CD4-positive, alpha-beta T cell treated with Interleukin-4 for 1 hour (primary cell): ENCODE data around the gene PROKR1.
A peak's percentile ranks its signal among the peaks of the same experiment; 100 is the strongest.
"Not testable (repeated sequence)": the region's sequence is repeated elsewhere in the genome, so short reads cannot be mapped to it uniquely, and the experiment has no call there.

Source experiments
- DNase-seq, 2 donors: peaks; one replicate each; pipeline ENCODE4 v3.0.0-alpha.2; 2020 to 2022

The PROKR1 gene

DNA sequence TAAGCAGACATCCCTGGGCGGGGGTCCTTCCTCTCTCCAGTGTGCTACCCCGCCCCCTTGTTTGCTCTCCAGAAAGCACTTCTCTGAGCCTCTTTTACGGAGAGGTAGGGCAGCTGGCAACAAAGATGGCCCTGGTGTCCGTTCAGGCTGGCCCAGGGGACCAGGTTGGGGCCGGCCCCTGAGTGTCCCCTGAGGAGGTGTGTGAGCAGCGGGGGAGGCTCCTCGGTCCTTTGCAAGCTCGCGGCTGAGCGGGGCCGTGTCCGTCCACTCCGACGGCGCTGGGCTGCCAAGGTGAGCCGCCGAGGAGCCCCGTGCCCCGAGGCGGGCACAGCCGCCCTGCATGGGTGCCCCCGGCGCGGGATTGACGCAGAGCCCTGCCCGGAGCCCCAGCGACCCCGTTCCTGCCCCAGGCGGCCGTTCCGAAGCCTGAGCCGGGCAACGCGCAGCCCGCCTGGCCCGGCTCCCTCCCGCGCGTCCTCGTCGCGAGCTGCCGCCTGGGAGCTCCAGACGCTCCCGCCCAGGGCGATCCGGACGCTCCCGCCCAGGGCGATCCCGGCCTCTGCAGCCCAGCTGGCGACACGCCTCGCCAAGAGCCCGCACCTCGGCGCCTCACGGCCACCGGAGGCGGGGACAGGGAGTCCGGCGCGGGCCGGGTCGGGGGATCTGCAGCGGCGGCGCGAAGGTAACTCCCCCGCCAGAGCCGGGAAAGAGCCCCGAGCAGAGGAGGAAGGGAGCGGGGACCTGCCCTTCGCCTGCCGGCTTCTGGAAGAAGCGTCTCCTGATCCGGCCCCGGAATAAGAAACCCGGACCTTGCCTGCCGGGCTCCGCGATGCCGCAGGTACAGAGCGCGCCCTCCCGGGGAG lies at the start of gene PROKR1:
Gene PROKR1 (plus strand): TSS at position 569 of the 863 bp plus-strand sequence. CDS start 2,243 bp downstream, outside the sequence.
- DNase-seq = no peak

DNA sequence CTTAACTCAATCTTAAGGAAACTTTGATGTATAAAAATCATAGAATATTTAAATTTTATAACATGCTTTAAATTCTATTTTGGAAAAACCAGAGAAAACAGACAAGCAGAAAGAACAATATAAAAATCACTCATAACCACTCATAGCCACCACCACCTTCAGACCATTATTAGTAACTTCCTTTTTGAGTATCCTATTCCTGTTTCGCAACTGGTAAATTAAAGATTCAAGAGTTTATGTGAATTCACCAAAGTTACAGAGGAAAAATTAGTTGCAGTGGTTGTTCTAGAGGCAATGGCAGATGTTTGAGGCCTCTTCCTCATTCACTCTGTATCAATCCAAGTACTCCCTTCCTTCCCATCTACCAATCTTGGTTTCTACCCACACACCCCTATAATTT lies 49.3 kb upstream of the PROKR1 start:
- no peak for DNase-seq

DNA sequence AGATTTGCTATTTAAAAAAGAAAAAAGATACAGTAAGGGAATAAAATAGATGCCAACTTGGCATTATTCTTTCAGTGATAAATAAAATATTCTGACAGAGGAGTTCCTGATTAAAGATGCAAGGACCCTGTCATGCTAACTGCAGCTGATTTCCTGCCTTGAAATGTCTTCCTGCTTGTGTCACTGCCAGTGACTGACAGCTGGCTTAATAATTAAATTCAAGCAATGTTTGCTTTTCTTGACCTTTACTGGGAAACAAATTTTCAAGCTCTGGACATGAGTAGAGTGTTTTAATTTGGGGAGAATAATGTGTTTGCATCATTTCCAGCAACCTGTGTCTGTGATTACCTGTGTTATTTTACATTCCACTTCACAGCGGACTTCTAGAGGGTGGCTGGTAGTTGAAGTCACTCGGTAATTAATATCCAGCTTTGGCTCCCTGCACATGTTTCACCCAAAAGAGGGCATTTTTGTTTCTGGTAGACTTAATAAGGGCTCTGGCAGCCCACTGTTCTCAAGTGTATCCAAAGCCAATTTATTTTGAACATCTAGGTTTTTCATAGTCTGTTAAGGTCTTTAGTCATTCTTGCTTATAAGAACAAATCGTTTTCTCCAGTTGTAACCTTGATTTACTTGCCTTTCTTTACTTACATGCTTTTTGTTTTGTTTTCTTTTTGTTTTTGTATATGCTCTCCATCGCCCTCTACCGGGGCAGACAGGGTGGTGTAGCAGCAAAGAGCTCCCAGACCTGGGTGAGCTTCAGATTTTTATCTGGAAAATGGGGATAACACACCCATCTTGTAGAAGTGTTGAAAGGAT lies 48.5 kb upstream of the PROKR1 start:
- peak; percentile 44 to 63 for DNase-seq

DNA sequence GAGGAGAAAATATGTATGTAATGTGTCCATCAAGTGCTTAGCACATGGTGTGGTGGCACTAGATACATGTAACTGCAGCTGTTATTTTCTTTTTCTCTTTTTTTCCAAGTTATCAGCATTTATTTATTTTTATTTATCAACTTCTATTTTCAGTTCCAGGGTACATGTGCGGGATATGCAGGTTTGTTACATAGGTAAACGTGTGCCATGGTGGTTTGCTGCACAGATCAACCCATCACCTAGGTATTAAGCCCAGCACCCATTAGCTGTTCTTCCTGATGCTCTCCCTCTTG lies 47.9 kb upstream of the PROKR1 start:
- not testable (repeated sequence) for DNase-seq

- DNase-seq = not testable (repeated sequence)
These were observed 42.9 kb upstream of the PROKR1 start for GRCh38 chr2:68600495-68600894.

DNA sequence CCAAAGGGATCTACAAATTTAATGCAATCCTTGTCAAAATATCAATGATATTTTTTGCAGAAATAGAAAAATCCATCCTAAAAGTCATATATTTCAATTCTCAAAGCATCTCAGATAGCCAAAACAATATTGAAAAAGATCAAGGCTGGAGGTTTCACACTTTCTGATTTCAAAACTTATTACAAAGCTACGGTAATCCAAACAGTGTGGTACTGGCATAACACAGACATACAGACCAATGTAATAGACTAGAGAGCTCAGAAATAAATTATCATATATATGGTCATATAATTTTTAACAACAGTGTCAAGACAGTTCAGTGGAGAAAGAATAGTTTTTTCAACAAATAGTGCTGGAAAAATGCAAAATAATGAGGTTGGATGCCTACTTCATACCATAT lies 40.3 kb upstream of the PROKR1 start:
- DNase-seq = no peak

DNA sequence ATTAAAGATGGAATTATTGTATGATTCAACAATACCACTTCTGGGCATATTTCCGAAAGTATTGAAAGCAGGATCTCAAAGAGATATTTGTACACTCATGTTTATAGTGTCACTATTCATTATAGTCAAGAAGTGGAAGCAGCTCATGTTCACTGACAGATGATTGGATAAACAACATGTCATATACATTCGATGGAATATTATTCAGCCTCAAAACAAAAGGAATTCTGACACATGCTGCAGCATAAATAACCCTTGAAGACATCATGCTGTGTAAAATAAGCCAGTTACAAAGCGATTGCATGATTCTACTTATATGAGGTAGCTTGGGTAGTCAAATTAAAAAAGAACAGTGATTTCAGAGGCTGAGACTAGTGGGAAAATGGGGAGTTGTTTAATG lies 39.3 kb upstream of the PROKR1 start:
- no peak for DNase-seq

GRCh38 chr2:68605939-68606338 lies 37.4 kb upstream of the PROKR1 start:
- no peak for DNase-seq

- DNase-seq = no peak
These were observed 36.6 kb upstream of the PROKR1 start for GRCh38 chr2:68606759-68607158.

- DNase-seq = no peak
These were observed 35.5 kb upstream of the PROKR1 start for GRCh38 chr2:68607837-68608236.

DNA sequence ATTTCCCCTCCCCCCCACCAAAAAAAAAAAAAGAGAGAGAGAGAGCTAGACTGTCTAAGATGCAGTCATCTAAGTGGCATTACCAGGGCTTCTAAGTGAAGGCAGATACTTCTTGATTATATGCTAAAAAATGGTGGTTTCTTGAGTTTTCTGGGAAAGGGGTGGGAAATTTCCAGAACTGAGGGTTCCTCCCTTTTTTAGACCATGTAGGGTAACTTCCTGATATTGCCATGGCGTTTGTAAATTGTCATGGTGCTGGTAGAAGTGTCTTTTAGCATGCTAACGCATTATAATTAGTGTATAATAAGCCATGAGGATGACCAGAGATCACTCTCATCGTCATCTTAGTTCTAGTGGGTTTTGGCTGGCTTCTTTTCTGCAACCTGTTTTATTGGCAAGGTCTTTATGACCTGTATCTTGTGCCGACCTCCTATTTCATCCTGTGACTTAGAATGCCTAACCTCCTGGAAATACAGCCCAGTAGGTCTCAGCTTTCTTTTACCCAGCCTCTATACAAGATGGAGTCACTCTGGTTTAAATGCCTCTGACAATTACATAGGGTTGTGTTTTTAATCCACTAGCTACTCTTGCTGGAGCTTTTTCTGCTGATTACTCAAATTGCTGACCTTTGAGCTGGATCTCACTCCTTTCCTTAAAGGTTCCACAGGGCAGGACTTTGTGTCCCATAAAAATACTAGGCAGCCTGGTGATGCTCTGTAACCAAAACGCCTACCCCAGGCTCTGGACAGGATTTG lies 30.4 kb upstream of the PROKR1 start:
- DNase-seq = no peak

GRCh38 chr2:68620772-68621171 lies 22.6 kb upstream of the PROKR1 start:
- no peak for DNase-seq

GRCh38 chr2:68623820-68624219 lies 19.6 kb upstream of the PROKR1 start:
- no peak for DNase-seq

- DNase-seq = no peak
These were observed 15.8 kb upstream of the PROKR1 start for GRCh38 chr2:68627615-68628014.

DNA sequence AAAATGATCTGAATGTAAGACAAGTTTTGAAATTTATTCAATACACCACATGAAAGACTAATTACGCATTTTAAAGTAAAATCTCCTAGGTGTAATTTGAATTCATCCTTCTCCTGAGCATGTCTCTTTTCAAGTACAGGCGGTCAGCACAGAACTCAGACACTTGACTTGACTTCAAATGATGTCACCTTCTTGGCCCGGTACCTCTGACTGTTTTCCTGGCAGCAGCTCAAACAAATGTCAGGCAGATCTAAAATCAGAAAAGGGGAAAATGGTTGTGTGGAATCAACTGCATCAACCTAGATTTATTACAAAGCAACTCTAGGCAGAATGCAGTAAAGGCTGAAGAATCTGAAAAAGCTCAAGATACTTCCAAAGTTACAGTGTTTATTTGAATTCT lies 11.4 kb upstream of the PROKR1 start:
- no peak for DNase-seq

- no peak for DNase-seq
These were observed 6.3 kb upstream of the PROKR1 start for GRCh38 chr2:68637047-68637446.

- no peak for DNase-seq
These were observed 601 bp downstream of the PROKR1 start for GRCh38 chr2:68643874-68644485.

- DNase-seq = no peak
These were observed 2.1 kb downstream of the PROKR1 start for GRCh38 chr2:68645523-68645922.

- no peak for DNase-seq
These were observed 2.9 kb downstream of the PROKR1 start for GRCh38 chr2:68646303-68646702.

- no peak for DNase-seq
These were observed 7.3 kb downstream of the PROKR1 start for GRCh38 chr2:68650645-68651044.

DNA sequence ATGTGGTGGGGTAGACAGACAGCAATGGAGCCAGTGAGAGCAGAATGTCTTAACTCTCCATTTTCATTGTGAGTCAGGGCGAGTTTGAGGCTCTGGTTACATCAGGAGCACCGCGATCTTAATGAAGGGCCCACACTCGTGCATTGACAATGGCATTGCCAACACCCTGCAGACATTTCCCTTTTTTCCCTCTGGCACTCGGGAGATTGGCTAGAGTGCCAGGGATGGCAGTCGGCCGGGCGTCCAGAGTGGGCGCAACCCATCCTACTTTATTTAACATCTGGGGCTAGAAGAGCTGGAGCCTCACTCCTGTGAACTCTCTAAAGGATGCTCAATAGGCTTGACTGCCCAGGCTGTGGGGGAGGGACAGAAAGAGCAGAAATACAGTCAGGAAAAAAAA lies 9.7 kb downstream of the PROKR1 start:
- no peak for DNase-seq

DNA sequence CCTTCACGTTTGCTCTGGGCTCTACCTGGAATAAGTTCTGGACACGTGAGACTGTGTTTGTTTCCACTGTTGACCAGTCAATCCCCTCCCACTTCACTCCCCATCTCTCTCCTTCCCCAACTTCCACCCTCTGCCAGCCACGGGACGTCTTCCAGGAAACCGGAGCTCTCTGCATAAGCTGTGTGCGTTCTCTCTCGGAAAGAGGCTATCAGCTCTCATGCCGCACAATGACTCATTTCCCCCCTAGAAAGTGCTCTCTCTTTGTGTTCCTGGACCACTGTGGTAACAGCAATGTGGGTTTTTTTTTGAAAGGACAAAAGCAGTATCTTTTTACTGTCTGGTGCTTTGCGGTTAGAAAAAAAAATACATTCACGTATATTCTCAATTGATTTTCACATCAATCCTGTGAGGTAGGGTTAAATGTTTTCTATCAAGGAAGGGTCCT lies 10.2 kb downstream of the PROKR1 start:
- DNase-seq = peak; percentile 20 to 32

- DNase-seq = no peak
These were observed 14.9 kb downstream of the PROKR1 start for GRCh38 chr2:68658266-68658665.
